DND-41 (cell line): ENCODE results near the gene SKIDA1.

Experiments used
- ATAC-seq: fragments of 200-7000 bp; cut with Tn5 transposase; 3 replicates; pipeline ENCODE4 v1.9.1; 2021; ENCODE audit warnings: low read depth; ENCODE audit not compliant: insufficient read depth
- DNase-seq: peaks from one replicate; pipeline ENCODE4 v3.0.0-alpha.2; 2020
- H2AFZ ChIP-seq: 2 replicates; pipeline ENCODE4 v1.6.0; 2012; ENCODE audit warnings: low read depth, low read length
- H3K27ac ChIP-seq: 2 replicates; pipeline ENCODE4 v1.5.1; 2012; ENCODE audit warnings: low read length, inconsistent platforms
- H3K27me3 ChIP-seq: fragments of 200-600 bp; sonication (generic); 2 replicates; pipeline ENCODE4 v1.6.0; 2012; ENCODE audit warnings: low read length, mild to moderate bottlenecking, inconsistent platforms; ENCODE audit not compliant: insufficient read depth, poor library complexity
- H3K36me3 ChIP-seq: 2 replicates; pipeline ENCODE4 v1.5.1; 2012; ENCODE audit warnings: low read length, inconsistent platforms; ENCODE audit not compliant: insufficient read depth
- H3K4me1 ChIP-seq: 2 replicates; pipeline ENCODE4 v1.5.1; 2012; ENCODE audit warnings: mild to moderate bottlenecking, low read length; ENCODE audit not compliant: insufficient read depth
- H3K4me2 ChIP-seq: 2 replicates; pipeline ENCODE4 v1.6.0; 2012; ENCODE audit warnings: mild to moderate bottlenecking, moderate library complexity, low read length, inconsistent platforms; ENCODE audit not compliant: insufficient read depth
- H3K4me3 ChIP-seq, 2 experiments: fragments of 200-600 bp in 1 of 2; shearing (Covaris generic) in 1 of 2; 2 replicates each; pipeline ENCODE4 v1.5.1; 2012 to 2016; ENCODE audit warnings: inconsistent platforms in 2 of 2, low read length in 2 of 2, mild to moderate bottlenecking in 2 of 2, low read depth in 1 of 2, moderate library complexity in 1 of 2
- H3K79me2 ChIP-seq: 2 replicates; pipeline ENCODE4 v1.6.0; 2012; ENCODE audit warnings: low read length, inconsistent platforms; ENCODE audit not compliant: insufficient read depth
- H3K9ac ChIP-seq: 2 replicates; pipeline ENCODE4 v1.6.0; 2012; ENCODE audit warnings: low read depth, mild to moderate bottlenecking, inconsistent platforms, low read length, moderate library complexity
- H3K9me3 ChIP-seq: 2 replicates; pipeline ENCODE4 v1.5.1; 2012; ENCODE audit warnings: low read length, moderate library complexity, mild to moderate bottlenecking, inconsistent platforms; ENCODE audit not compliant: insufficient read depth, severe bottlenecking
- H4K20me1 ChIP-seq: 2 replicates; pipeline ENCODE4 v1.6.0; 2012; ENCODE audit warnings: low read length; ENCODE audit not compliant: insufficient read depth
- EZH2 ChIP-seq: IDR thresholded peaks from 3 replicates; pipeline ENCODE4 v1.6.1; 2012; ENCODE audit warnings: borderline replicate concordance, low read depth, mild to moderate bottlenecking, moderate library complexity, low read length, inconsistent platforms; ENCODE audit not compliant: severe bottlenecking
- TF ChIP-seq, protein P1 (sequence below): IDR thresholded peaks from 2 replicates; pipeline ENCODE4 v1.5.1; 2012; ENCODE audit warnings: borderline replicate concordance, low read length, moderate library complexity, mild to moderate bottlenecking; ENCODE audit not compliant: poor library complexity, severe bottlenecking; ENCODE audit errors: extremely low read depth

Gene SKIDA1

DNA sequence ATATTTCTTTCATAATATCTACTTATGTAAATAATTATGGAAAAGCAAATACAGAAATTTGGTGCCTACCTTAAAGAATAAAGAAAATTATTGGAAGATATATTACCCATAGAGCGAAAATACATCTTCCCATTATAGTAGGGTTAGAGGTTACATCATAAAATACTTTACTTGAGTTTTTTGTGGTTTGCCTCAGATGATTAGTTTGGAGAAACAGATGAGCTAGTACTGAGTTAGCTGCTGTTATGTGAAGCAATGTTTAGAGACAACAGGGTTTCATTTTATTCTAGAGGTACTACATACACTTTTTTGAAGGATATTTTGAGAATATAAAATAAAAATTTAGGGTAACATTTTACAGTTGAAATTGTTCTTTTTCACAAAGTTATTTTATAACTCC is 5.7 kb upstream of the SKIDA1 start:
- no peak overlapping the region for H3K27ac ChIP-seq

DNA sequence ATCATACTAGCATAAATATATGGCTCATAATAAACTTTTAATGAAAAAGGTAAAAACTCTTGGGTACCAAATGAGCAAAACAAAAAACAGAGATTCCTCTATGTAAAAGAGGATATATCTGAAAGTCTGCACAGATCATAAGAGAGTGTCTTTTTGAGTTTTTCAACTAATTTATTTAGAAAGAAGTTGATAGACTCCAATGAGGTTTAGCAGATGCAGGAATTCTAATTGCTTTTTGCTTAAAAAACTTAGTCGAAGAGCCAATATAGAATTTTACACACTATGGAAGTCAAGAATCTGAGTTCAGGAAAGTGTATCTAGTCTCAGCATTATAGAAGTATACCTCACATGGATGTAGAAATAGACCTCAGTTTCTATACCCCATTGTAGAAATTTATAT is 5.2 kb upstream of the SKIDA1 start:
- H3K79me2 ChIP-seq: peaks cover 11% of the 10 kb centered on the region

More for the DNA sequence above, 5.7 kb upstream of the SKIDA1 start:
- H3K4me1 ChIP-seq: peaks cover 28% of the 10 kb centered on the region
- no peak overlapping the region for H3K4me3 ChIP-seq
- no peak overlapping the region for H3K9ac ChIP-seq
- ATAC-seq: no peak
- no peak overlapping the region for H2AFZ ChIP-seq
- DNase-seq: no peak
- H4K20me1 ChIP-seq: peaks cover 12% of the 10 kb centered on the region
- H3K4me2 ChIP-seq: no peak overlapping the region
- H3K27me3 ChIP-seq: peaks cover 7% of the 10 kb centered on the region
- peaks cover 17% of the 10 kb centered on the region for H3K79me2 ChIP-seq
- H3K36me3 ChIP-seq: peaks cover 9% of the 10 kb centered on the region; the same call in 1 of the 2 replicates
- H3K9me3 ChIP-seq: no peaks in the 10 kb centered on the region
- TF ChIP-seq EZH2: no peak
- TF ChIP-seq, protein P1, sequence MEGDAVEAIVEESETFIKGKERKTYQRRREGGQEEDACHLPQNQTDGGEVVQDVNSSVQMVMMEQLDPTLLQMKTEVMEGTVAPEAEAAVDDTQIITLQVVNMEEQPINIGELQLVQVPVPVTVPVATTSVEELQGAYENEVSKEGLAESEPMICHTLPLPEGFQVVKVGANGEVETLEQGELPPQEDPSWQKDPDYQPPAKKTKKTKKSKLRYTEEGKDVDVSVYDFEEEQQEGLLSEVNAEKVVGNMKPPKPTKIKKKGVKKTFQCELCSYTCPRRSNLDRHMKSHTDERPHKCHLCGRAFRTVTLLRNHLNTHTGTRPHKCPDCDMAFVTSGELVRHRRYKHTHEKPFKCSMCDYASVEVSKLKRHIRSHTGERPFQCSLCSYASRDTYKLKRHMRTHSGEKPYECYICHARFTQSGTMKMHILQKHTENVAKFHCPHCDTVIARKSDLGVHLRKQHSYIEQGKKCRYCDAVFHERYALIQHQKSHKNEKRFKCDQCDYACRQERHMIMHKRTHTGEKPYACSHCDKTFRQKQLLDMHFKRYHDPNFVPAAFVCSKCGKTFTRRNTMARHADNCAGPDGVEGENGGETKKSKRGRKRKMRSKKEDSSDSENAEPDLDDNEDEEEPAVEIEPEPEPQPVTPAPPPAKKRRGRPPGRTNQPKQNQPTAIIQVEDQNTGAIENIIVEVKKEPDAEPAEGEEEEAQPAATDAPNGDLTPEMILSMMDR: no peak

DNA sequence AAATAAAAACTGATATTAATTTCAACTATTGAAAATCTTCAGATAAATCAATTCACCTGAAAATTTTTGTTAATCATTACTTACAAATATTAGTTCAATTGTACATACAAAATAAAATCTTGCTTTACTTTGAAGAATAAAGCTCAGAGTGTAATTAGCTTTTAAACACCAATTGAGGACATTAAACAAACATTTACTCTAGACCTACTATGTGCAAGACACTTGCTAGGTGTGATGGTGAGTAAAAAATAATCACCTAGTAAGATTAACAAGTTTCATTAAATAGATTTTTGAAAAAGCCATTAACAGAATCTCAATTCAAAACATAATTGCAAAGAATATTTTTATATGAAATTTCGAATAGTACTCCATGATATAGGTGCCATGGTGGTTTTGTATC is 4.7 kb upstream of the SKIDA1 start:
- no peak for TF ChIP-seq EZH2
- TF ChIP-seq, protein P1: no peak
- H3K27me3 ChIP-seq: peaks cover 7% of the 10 kb centered on the region
- peaks cover 23% of the 10 kb centered on the region for H3K4me1 ChIP-seq
- DNase-seq (no peak), ATAC-seq (no peak)
- peaks cover under 1% of the 10 kb centered on the region; the same call in 1 of the 2 replicates for H3K36me3 ChIP-seq
- no peak overlapping the region for H3K27ac ChIP-seq
- H2AFZ ChIP-seq: no peak overlapping the region
- no peaks in the 10 kb centered on the region for H3K9me3 ChIP-seq
- peaks cover 2% of the 10 kb centered on the region; the same call in 1 of the 2 replicates for H4K20me1 ChIP-seq
- H3K9ac ChIP-seq: no peak overlapping the region
- peaks cover 7% of the 10 kb centered on the region for H3K79me2 ChIP-seq
- no peak overlapping the region for H3K4me2 ChIP-seq
- no peak overlapping the region for H3K4me3 ChIP-seq

More for the DNA sequence above, 5.2 kb upstream of the SKIDA1 start:
- no peak for TF ChIP-seq EZH2
- TF ChIP-seq, protein P1: no peak
- Histone ChIP-seq H3K36me3 (peaks cover 5% of the 10 kb centered on the region; the same call in 1 of the 2 replicates), H3K4me2 (no peak overlapping the region), H2AFZ (no peak overlapping the region), H3K9me3 (no peaks in the 10 kb centered on the region), H3K27me3 (peaks cover 7% of the 10 kb centered on the region), H3K4me1 (peaks cover 23% of the 10 kb centered on the region), H3K9ac (no peak overlapping the region), H3K27ac (no peak overlapping the region), H4K20me1 (peaks cover 6% of the 10 kb centered on the region), H3K4me3 (no peak overlapping the region)
- DNase-seq (no peak), ATAC-seq (no peak)
